H1 (cell line): ENCODE results near the gene GNG7. TPM values are rescaled to one million over a fixed set of nuclear protein-coding genes. Genes with fewer than 3 reads are reported as not detected.

Source experiments
- CTCF ChIA-PET: fragments of 300-600 bp; sonication (Branson Sonifier 250); formaldehyde crosslinking; loops from one replicate; lab custom pipeline; 2021; ENCODE audit not compliant: partially characterized antibody; lab: Charles Lee
- POLR2A ChIA-PET: fragments of 300-600 bp; sonication (Branson Sonifier 250); formaldehyde crosslinking; loops from one replicate; lab custom pipeline; 2021; ENCODE audit warnings: inconsistent platforms; ENCODE audit not compliant: partially characterized antibody; lab: Charles Lee
- DNase-seq, 2 experiments: peaks; one replicate each; pipeline versions ENCODE4 v3.0.0 to v3.0.0-alpha.2; 2010 to 2022; ENCODE audit warnings: low spot score in 2 of 2, low read depth in 1 of 2, mixed read lengths in 1 of 2
- FAIRE-seq: peaks from 2 replicates; lab custom pipeline; 2011; peaks lifted over from hg19 to GRCh38; lab: Jason Lieb, UNC
- H2AFZ ChIP-seq: 2 replicates; pipeline ENCODE4 v1.8.1; 2012; ENCODE audit warnings: low read length, inconsistent platforms
- H2AK5ac ChIP-seq: 2 replicates; pipeline ENCODE4 v1.6.1; 2013; ENCODE audit warnings: low read depth, low read length
- H2BK120ac ChIP-seq: replicated peaks from 2 replicates; pipeline ENCODE3; 2013; ENCODE audit warnings: low read depth, low read length, inconsistent platforms
- H2BK12ac ChIP-seq: 2 replicates; pipeline ENCODE4 v1.6.1; 2013; ENCODE audit warnings: low read depth, low read length
- H2BK15ac ChIP-seq: 2 replicates; pipeline ENCODE4 v1.6.1; 2013; ENCODE audit warnings: low read length
- H2BK20ac ChIP-seq: 2 replicates; pipeline ENCODE4 v1.6.1; 2013; ENCODE audit warnings: low read length
- H2BK5ac ChIP-seq: 2 replicates; pipeline ENCODE4 v1.6.1; 2013; ENCODE audit warnings: low read depth, low read length
- H3K14ac ChIP-seq: 2 replicates; pipeline ENCODE4 v1.6.1; 2013; ENCODE audit warnings: inconsistent platforms; ENCODE audit not compliant: insufficient read length
- H3K18ac ChIP-seq: 2 replicates; pipeline ENCODE4 v1.6.1; 2013; ENCODE audit warnings: low read length; ENCODE audit errors: extremely low read depth
- H3K23ac ChIP-seq: 2 replicates; pipeline ENCODE4 v1.6.1; 2013; ENCODE audit warnings: inconsistent platforms; ENCODE audit not compliant: insufficient read length
- H3K23me2 ChIP-seq: 2 replicates; pipeline ENCODE4 v1.6.1; 2013; ENCODE audit warnings: low read depth, low read length
- H3K27ac ChIP-seq: 2 replicates; pipeline ENCODE4 v1.6.1; 2011; ENCODE audit warnings: low read depth, low read length, inconsistent platforms
- H3K27me3 ChIP-seq, 4 experiments: replicated peaks in 1 of 4; 1 replicate in 1 of 4; 2 replicates in 3 of 4; pipeline versions ENCODE4 v1.6.1 to v1.8.1; 2011 to 2013; ENCODE audit warnings: low read length in 3 of 4, mild to moderate bottlenecking in 3 of 4, inconsistent platforms in 2 of 4, mixed read lengths in 2 of 4, moderate library complexity in 1 of 4; ENCODE audit not compliant: control insufficient read depth in 3 of 4, insufficient read depth in 3 of 4; ENCODE audit errors: extremely low read depth in 1 of 4
- H3K36me3 ChIP-seq, 4 experiments: 2 replicates each; pipeline versions ENCODE4 v1.6.1 to v1.8.1; 2011 to 2013; ENCODE audit warnings: mild to moderate bottlenecking in 4 of 4, low read length in 3 of 4, moderate library complexity in 2 of 4, control low read depth in 1 of 4, inconsistent platforms in 1 of 4; ENCODE audit not compliant: insufficient read depth in 4 of 4, control insufficient read depth in 2 of 4
- H3K4ac ChIP-seq: replicated peaks from 2 replicates; pipeline ENCODE3; 2013; ENCODE audit warnings: low read length, low read depth, mixed read lengths, inconsistent platforms; ENCODE audit not compliant: insufficient read length
- H3K4me1 ChIP-seq, 4 experiments: replicated peaks in 1 of 4; 1 replicate in 1 of 4; 2 replicates in 3 of 4; pipeline versions ENCODE4 v1.6.1 to v1.8.1; 2011 to 2013; ENCODE audit warnings: low read length in 3 of 4, inconsistent platforms in 2 of 4, mixed read lengths in 1 of 4; ENCODE audit not compliant: insufficient read depth in 4 of 4, control insufficient read depth in 3 of 4
- H3K4me2 ChIP-seq, 2 experiments: 2 replicates each; pipeline versions ENCODE4 v1.6.1 to v1.8.1; 2011 to 2013; ENCODE audit warnings: low read depth in 2 of 2, low read length in 2 of 2, control low read depth in 1 of 2, inconsistent platforms in 1 of 2, mild to moderate bottlenecking in 1 of 2; ENCODE audit not compliant: insufficient read depth in 1 of 2
- H3K4me3 ChIP-seq, 4 experiments: fragments of 200-600, 300-600 bp in 1 of 4; sonication (generic), shearing (Covaris generic), sonication (Bioruptor Twin) in 1 of 4; 2 replicates each; pipeline versions ENCODE4 v1.5.1 to v1.8.1; 2011 to 2016; ENCODE audit warnings: low read length in 4 of 4, low read depth in 3 of 4, control low read depth in 2 of 4, inconsistent platforms in 2 of 4, mild to moderate bottlenecking in 2 of 4, mixed read lengths in 1 of 4, moderate library complexity in 1 of 4; ENCODE audit not compliant: insufficient read depth in 2 of 4; ENCODE audit errors: extremely low read depth in 1 of 4
- H3K56ac ChIP-seq: replicated peaks from 2 replicates; pipeline ENCODE3; 2013; ENCODE audit warnings: low read depth, mild to moderate bottlenecking, mixed read lengths, low read length, inconsistent platforms; ENCODE audit not compliant: insufficient read length
- H3K79me1 ChIP-seq: 2 replicates; pipeline ENCODE4 v1.6.1; 2013; ENCODE audit warnings: low read depth, low read length, control low read depth
- H3K79me2 ChIP-seq, 2 experiments: 2 replicates each; pipeline versions ENCODE4 v1.6.1 to v1.8.1; 2012 to 2013; ENCODE audit warnings: low read length in 2 of 2, mild to moderate bottlenecking in 2 of 2, inconsistent platforms in 1 of 2; ENCODE audit not compliant: insufficient read depth in 2 of 2, control insufficient read depth in 1 of 2
- H3K9ac ChIP-seq, 4 experiments: replicated peaks in 1 of 4; 1 replicate in 1 of 4; 2 replicates in 3 of 4; pipeline versions ENCODE4 v1.6.1 to v1.8.1; 2011 to 2013; ENCODE audit warnings: low read depth in 3 of 4, low read length in 3 of 4, control low read depth in 2 of 4, mild to moderate bottlenecking in 2 of 4, moderate library complexity in 2 of 4, inconsistent platforms in 1 of 4; ENCODE audit errors: extremely low read depth in 1 of 4
- H3K9me3 ChIP-seq, 2 experiments: 2 replicates each; pipeline versions ENCODE4 v1.6.1 to v1.8.1; 2012 to 2013; ENCODE audit warnings: mild to moderate bottlenecking in 2 of 2, moderate library complexity in 2 of 2, control low read depth in 1 of 2, inconsistent platforms in 1 of 2, low read depth in 1 of 2, low read length in 1 of 2, mixed read lengths in 1 of 2; ENCODE audit not compliant: insufficient read depth in 2 of 2
- H4K20me1 ChIP-seq, 2 experiments: replicated peaks in 1 of 2; 2 replicates each; pipeline versions ENCODE3 to v1.8.1; 2011 to 2013; ENCODE audit warnings: inconsistent platforms in 2 of 2, low read length in 2 of 2, mild to moderate bottlenecking in 1 of 2; ENCODE audit not compliant: insufficient read depth in 2 of 2, control insufficient read depth in 1 of 2
- H4K5ac ChIP-seq: 2 replicates; pipeline ENCODE4 v1.6.1; 2013; ENCODE audit warnings: low read length, low read depth, mixed read lengths, inconsistent platforms; ENCODE audit not compliant: insufficient read length
- H4K8ac ChIP-seq: 2 replicates; pipeline ENCODE4 v1.8.0; 2013; ENCODE audit warnings: mild to moderate bottlenecking, moderate library complexity, low read length, inconsistent platforms; ENCODE audit not compliant: insufficient read depth; ENCODE audit errors: extremely low read depth
- H4K91ac ChIP-seq: replicated peaks from 2 replicates; pipeline ENCODE3; 2013; ENCODE audit warnings: low read length, mixed read lengths, inconsistent platforms; ENCODE audit not compliant: insufficient read length
- CEBPB ChIP-seq: IDR thresholded peaks from 2 replicates; pipeline ENCODE4 v1.6.1; 2012; ENCODE audit warnings: low read depth, low read length
- CREB1 ChIP-seq: IDR thresholded peaks from 2 replicates; pipeline ENCODE4 v1.6.1; 2012; ENCODE audit warnings: inconsistent platforms
- CTBP2 ChIP-seq: IDR thresholded peaks from 2 replicates; pipeline ENCODE4 v1.7.0; 2011; ENCODE audit warnings: borderline replicate concordance, mild to moderate bottlenecking, moderate library complexity, mixed read lengths, low read length; ENCODE audit not compliant: insufficient read depth, insufficient read length
- EGR1 ChIP-seq: IDR thresholded peaks from 2 replicates; pipeline ENCODE4 v1.6.1; 2011; ENCODE audit warnings: low read depth, low read length, borderline replicate concordance
- NANOG ChIP-seq: IDR thresholded peaks from 2 replicates; pipeline ENCODE4 v1.6.1; 2011; ENCODE audit warnings: low read length, low read depth, mild to moderate bottlenecking, inconsistent platforms; ENCODE audit not compliant: insufficient read depth, poor library complexity, severe bottlenecking
- PHF8 ChIP-seq: fragments of 200-600 bp; sonication (generic); conservative IDR thresholded peaks from 2 replicates; pipeline ENCODE4 v1.7.1; 2012; ENCODE audit warnings: low read depth, mild to moderate bottlenecking, inconsistent platforms, low read length, moderate library complexity
- RXRA ChIP-seq: IDR thresholded peaks from 2 replicates; pipeline ENCODE4 v1.6.1; 2011; ENCODE audit warnings: low read depth, mild to moderate bottlenecking, low read length, moderate library complexity; ENCODE audit not compliant: insufficient read depth
- TBP ChIP-seq: IDR thresholded peaks from 2 replicates; pipeline ENCODE4 v1.6.1; 2011; ENCODE audit warnings: low read depth, low read length, improper control_type of control experiment
- YY1 ChIP-seq: IDR thresholded peaks from 2 replicates; pipeline ENCODE4 v1.6.1; 2011; ENCODE audit warnings: low read depth, mild to moderate bottlenecking, low read length
- WGBS, 2 experiments: shearing (Covaris generic) in 1 of 2; methylation state at CpG; one replicate each; pipeline versions ENCODE4 v1.1.6 to v1.1.7; 2013 to 2015; ENCODE audit warnings: low lambda C conversion rate in 2 of 2, mixed read lengths in 2 of 2, inconsistent platforms in 1 of 2, low coverage in 1 of 2, missing lambda C conversion rate in 1 of 2; ENCODE audit not compliant: insufficient replicate concordance in 2 of 2, insufficient coverage in 1 of 2, insufficient read length in 1 of 2; ENCODE audit errors: extremely low coverage in 1 of 2, missing lambda C conversion rate in 1 of 2; 5-methylcytosine and 5-hydroxymethylcytosine counted together
- polyA plus RNA-seq, 7 experiments: library from polyadenylated mRNA; depleted of rRNA in 3 of 7; stranded (reverse) in 5 of 7; unstranded in 2 of 7; fragments of >200 nt in 5 of 7; fragments of 200-250 nt in 2 of 7; gene quantifications; 1 replicate in 5 of 7; 2 replicates in 1 of 7; 4 replicates in 1 of 7; pipeline versions ENCODE4 v1.2.1 to v1.2.3, GENCODE V29; 2011 to 2013; ENCODE audit warnings: missing spikeins in 2 of 7, mixed read lengths in 2 of 7
- total RNA-seq: library from RNA; stranded (reverse); fragmentation: NEBNext Ultra II Directional; extraction: Animal tissue kit (Norgen Biotek cat#: 25700); gene quantifications from 2 replicates; pipeline ENCODE4 v1.2.1, GENCODE V29; 2021
- TF ChIP-seq, protein P1 (sequence below): IDR thresholded peaks from 2 replicates; pipeline ENCODE4 v1.6.1; 2012; ENCODE audit warnings: low read length, inconsistent platforms

Gene GNG7
- total and polyA plus RNA-seq, 2 of the 8 experiments (the other 6 are each of a cell fraction or from before 2014, with no cell fraction given): 2.8 to 7.8 TPM

- H3K9ac ChIP-seq: no peak overlapping the region
- POLR2A ChIA-PET: interaction anchor here (1.3 to 1.5 kb wide), 3 partner anchors 159 to 207 kb away, joined by 3 to 6 read pairs (median 4); partner anchors contain the start of genes GADD45B, LMNB2 and TIMM13
- H2AK5ac ChIP-seq: no peak overlapping the region
- H3K79me2 ChIP-seq: no peaks in the 10 kb centered on the region
- no peak overlapping the region for H2BK15ac ChIP-seq
- no peak overlapping the region for H3K56ac ChIP-seq
- no peak overlapping the region for H2BK120ac ChIP-seq
- no peak overlapping the region for H3K14ac ChIP-seq
- H3K4ac ChIP-seq: no peak overlapping the region
- CTCF ChIA-PET: interaction anchor here (1.1 to 3.5 kb wide), 8 partner anchors 10 to 163 kb away, joined by 4 to 34 read pairs (median 10); partner anchors contain the start of gene SLC39A3
- no peak overlapping the region for H3K27ac ChIP-seq
- H3K27me3 ChIP-seq: no peaks in the 10 kb centered on the region; a peak in 1 of 7 replicates
- H3K4me1 ChIP-seq: peaks cover 0 to 4% (median 2%) of the 10 kb centered on the region in 4 experiments; a peak in 3 of 7 replicates
- H2BK20ac ChIP-seq: no peak overlapping the region
- H3K4me3 ChIP-seq: no peak overlapping the region
- no peak overlapping the region for H3K18ac ChIP-seq
- peaks cover 5 to 9% of the 10 kb centered on the region in 2 experiments; a peak in 3 of 4 replicates for H3K9me3 ChIP-seq
- H3K23me2 ChIP-seq: no peaks in the 10 kb centered on the region
- no peak overlapping the region for H3K23ac ChIP-seq
- 72% methylated on average over 4 of the region's 9 CpGs; no CpG with 5 or more reads in 1 of the 2 experiments for WGBS, 2 experiments
- no peak for DNase-seq
- no peaks in the 10 kb centered on the region for H4K20me1 ChIP-seq
- no peak overlapping the region for H2BK5ac ChIP-seq
- TF ChIP-seq RXRA: no peak
- no peak for TF ChIP-seq CEBPB
- TF ChIP-seq, protein P1, sequence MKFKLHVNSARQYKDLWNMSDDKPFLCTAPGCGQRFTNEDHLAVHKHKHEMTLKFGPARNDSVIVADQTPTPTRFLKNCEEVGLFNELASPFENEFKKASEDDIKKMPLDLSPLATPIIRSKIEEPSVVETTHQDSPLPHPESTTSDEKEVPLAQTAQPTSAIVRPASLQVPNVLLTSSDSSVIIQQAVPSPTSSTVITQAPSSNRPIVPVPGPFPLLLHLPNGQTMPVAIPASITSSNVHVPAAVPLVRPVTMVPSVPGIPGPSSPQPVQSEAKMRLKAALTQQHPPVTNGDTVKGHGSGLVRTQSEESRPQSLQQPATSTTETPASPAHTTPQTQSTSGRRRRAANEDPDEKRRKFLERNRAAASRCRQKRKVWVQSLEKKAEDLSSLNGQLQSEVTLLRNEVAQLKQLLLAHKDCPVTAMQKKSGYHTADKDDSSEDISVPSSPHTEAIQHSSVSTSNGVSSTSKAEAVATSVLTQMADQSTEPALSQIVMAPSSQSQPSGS: no peak
- TF ChIP-seq PHF8: no peak
- no peak for TF ChIP-seq NANOG
- TF ChIP-seq EGR1: no peak
- TF ChIP-seq TBP: no peak
- no peak for TF ChIP-seq CREB1
- no peak for TF ChIP-seq YY1
- TF ChIP-seq CTBP2: no peak
- no peaks in the 10 kb centered on the region; the same call in 1 of the 2 replicates for H3K79me1 ChIP-seq
- no peak for FAIRE-seq
- no peaks in the 10 kb centered on the region for H3K36me3 ChIP-seq
- H3K4me2 ChIP-seq: no peak overlapping the region
- no peak overlapping the region for H4K8ac ChIP-seq
- no peak overlapping the region for H2BK12ac ChIP-seq
- no peak overlapping the region for H4K5ac ChIP-seq
- H4K91ac ChIP-seq: no peak overlapping the region
- no peak overlapping the region for H2AFZ ChIP-seq
These were observed 67.5 kb downstream of the GNG7 start for GRCh38 chr19:2634960-2635359.
